Measurements from ENCODE around the gene ADAMTSL1.

DNA sequence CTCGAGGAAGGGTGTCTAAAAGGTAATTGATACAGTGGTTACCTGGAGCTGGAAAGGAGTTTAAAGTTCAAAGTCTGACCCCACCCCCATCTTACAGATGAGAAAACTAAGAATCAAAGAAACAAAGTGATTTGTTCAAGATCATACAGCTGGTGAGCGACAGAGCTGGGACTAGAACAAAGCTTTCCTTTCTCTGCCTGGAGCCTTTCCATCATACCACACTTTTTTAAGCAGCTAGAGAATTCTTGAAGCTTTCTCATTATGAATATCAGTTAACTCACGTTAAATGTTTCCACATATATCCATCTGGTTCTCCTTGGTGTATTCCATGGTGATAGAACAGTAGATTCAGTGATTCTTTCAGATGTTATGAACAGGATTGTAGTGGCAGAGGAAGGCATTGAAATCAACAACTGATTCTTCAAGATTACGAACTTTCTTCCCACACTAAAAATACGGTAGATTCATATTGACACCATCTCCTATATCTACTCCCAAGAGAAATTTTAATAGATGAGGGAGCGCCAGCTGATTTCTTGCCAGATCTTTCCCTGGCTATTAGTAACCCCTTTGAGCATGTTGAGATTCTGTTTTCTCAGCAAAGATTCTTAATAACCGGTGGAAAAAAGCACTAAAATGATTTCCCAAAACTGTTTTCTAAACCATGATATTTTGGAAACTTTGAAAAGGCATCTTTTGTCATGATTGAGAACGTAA is 233.7 kb downstream of the ADAMTSL1 start:
- TF ChIP-seq CREB1 (CRISPR knock-in tag; IDR thresholded peaks at IDR 0.05) (no peak), MXD4 (CRISPR knock-in tag; IDR thresholded peaks at IDR 0.05; ENCODE audit: borderline replicate concordance) (no peak), CTCF (IDR thresholded peaks at IDR 0.05) (no peak), CREM (CRISPR knock-in tag; IDR thresholded peaks at IDR 0.05) (no peak), TCF7 (CRISPR knock-in tag; IDR thresholded peaks at IDR 0.05; ENCODE audit: low read depth) (no peak), ZNF416 (CRISPR knock-in tag; IDR thresholded peaks at IDR 0.05) (no peak), MAX (CRISPR knock-in tag; IDR thresholded peaks at IDR 0.05) (no peak), ZNF219 (CRISPR knock-in tag; IDR thresholded peaks at IDR 0.05; ENCODE audit: borderline replicate concordance) (no peak), ZNF512 (CRISPR knock-in tag; IDR thresholded peaks at IDR 0.05; ENCODE audit: borderline replicate concordance) (no peak)
